NCI-H2196 treated with DMSO at 0.1 percent for 48 hours (cell line): Measurements from ENCODE around the gene CFAP92.
"Not testable (repeated sequence)": the region's sequence is repeated elsewhere in the genome, so short reads cannot be mapped to it uniquely, and the experiment has no call there.

Experiments used
- DNase-seq: peaks from one replicate; lab custom pipeline; 2025; ENCODE audit not compliant: unreplicated experiment; lab: John Stamatoyannopoulos, UW

CFAP92 gene

GRCh38 chr3:128867200-128868125 is 126.4 kb downstream of the CFAP92 start:
- no peak for DNase-seq

DNA sequence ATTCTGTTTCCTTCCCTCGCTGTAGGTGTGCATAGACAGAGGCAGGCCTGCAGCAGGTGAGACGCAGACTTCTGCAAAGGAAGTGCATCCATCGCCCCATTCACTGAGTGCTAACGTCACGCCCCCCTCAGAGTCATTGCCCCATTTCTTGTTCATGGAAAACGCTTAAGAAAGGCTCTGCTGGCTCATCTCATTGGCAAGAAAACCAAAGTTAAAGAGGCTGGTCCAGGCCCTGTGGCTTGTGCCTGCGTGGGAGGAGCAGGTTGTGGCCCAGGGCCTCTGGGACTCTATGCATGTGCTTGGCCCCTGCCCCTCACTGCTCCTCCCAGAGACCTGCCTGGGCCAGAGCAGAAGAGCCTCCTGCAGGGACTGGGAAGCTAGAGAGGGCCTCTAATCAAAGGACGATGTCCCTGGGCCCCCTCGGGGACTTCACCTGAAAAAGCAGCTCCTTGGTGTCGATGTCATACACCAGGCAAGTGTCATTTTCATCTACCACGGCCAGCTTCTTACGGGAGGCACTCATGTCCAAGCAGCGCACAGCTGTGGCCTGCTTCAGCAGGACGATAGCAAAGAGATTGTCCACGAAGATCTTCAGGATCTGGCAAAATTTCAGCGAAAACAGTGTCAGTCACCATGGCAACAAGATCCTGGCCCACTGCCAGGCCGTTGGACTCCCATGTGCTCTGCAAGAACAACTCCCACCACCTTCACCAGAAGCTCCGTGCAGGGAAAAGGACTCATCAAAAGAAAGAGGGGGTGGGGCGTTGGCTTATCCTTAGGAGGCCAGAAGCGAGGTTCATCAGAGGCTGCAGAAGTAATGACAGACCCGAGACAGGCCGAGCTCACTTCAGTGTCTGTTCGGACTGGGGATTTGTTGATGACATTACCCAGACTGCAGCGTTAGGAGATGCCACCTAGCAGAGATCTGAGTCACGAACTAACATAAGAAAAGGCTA is 128.7 kb downstream of the CFAP92 start:
- not testable (repeated sequence) for DNase-seq

- DNase-seq = no peak
These were observed 129.5 kb downstream of the CFAP92 start for GRCh38 chr3:128864351-128864811.

GRCh38 chr3:128863560-128863959 is 130.3 kb downstream of the CFAP92 start:
- no peak for DNase-seq

GRCh38 chr3:128861491-128861890 is 132.4 kb downstream of the CFAP92 start:
- DNase-seq = no peak
